Ishikawa (cell line): ENCODE data around the gene TTLL7.

Experiments
- CEBPB ChIP-seq: IDR thresholded peaks from 2 replicates; pipeline ENCODE4 v1.6.1; 2012
- CREB1 ChIP-seq: IDR thresholded peaks from 2 replicates; pipeline ENCODE4 v1.6.1; 2012; ENCODE audit warnings: low read depth
- EGR1 ChIP-seq: IDR thresholded peaks from 2 replicates; pipeline ENCODE4 v1.6.1; 2012
- EP300 ChIP-seq: IDR thresholded peaks from 2 replicates; pipeline ENCODE4 v1.6.1; 2012; ENCODE audit warnings: borderline replicate concordance
- FOXM1 ChIP-seq: IDR thresholded peaks from 2 replicates; pipeline ENCODE4 v1.6.1; 2012; ENCODE audit warnings: low read depth, borderline replicate concordance
- MAX ChIP-seq: IDR thresholded peaks from 2 replicates; pipeline ENCODE4 v1.6.1; 2012
- NFIC ChIP-seq: IDR thresholded peaks from 2 replicates; pipeline ENCODE4 v1.6.1; 2012
- RAD21 ChIP-seq: IDR thresholded peaks from 2 replicates; pipeline ENCODE4 v1.6.1; 2012; ENCODE audit warnings: low read depth
- REST ChIP-seq: IDR thresholded peaks from 2 replicates; pipeline ENCODE4 v1.6.1; 2012; ENCODE audit warnings: low read depth, mild to moderate bottlenecking
- TAF1 ChIP-seq: IDR thresholded peaks from 2 replicates; pipeline ENCODE4 v1.6.1; 2012; ENCODE audit warnings: low read depth, mild to moderate bottlenecking
- TCF12 ChIP-seq: IDR thresholded peaks from 2 replicates; pipeline ENCODE4 v1.6.1; 2012; ENCODE audit warnings: low read depth
- TEAD4 ChIP-seq: IDR thresholded peaks from 2 replicates; pipeline ENCODE4 v1.6.1; 2012
- USF1 ChIP-seq: IDR thresholded peaks from 2 replicates; pipeline ENCODE4 v1.6.1; 2012
- YY1 ChIP-seq: IDR thresholded peaks from 2 replicates; pipeline ENCODE4 v1.6.1; 2012; ENCODE audit warnings: low read depth
- ZBTB7A ChIP-seq: IDR thresholded peaks from 2 replicates; pipeline ENCODE4 v1.6.1; 2012; ENCODE audit warnings: low read depth

Gene TTLL7

DNA sequence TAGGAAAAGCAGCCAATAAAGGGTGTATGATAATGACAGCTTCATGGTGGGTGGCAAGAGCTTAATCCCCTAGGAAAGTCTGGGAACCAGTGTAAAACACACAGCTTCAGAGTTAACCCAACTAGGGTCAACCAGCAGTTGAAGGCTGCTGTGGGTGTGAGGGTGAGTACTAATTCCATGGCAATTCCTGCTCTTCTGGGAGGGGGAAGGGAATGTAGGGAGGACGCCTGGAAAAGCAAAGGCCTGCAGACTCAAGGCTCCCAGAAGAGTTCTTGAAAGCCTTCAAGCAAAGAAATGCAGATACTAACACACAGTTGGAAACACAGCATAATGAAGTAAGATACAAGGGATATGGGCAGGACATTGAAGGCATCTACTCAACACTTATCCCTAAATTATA, 28.1 kb downstream of the TTLL7 start:
- TF ChIP-seq EP300 (no peak), EGR1 (no peak), NFIC (no peak), TEAD4 (no peak), TCF12 (no peak), TAF1 (no peak), CREB1 (no peak), ZBTB7A (no peak)

- no peak for TF ChIP-seq FOXM1
- no peak for TF ChIP-seq ZBTB7A
- TF ChIP-seq TCF12 = no peak
- no peak for TF ChIP-seq EGR1
- TF ChIP-seq EP300 = no peak
- no peak for TF ChIP-seq YY1
- TF ChIP-seq REST = no peak
- TF ChIP-seq NFIC = no peak
- no peak for TF ChIP-seq USF1
- TF ChIP-seq CREB1 = no peak
Observed at GRCh38 chr1:83970114-83970513, 28.8 kb downstream of the TTLL7 start.

DNA sequence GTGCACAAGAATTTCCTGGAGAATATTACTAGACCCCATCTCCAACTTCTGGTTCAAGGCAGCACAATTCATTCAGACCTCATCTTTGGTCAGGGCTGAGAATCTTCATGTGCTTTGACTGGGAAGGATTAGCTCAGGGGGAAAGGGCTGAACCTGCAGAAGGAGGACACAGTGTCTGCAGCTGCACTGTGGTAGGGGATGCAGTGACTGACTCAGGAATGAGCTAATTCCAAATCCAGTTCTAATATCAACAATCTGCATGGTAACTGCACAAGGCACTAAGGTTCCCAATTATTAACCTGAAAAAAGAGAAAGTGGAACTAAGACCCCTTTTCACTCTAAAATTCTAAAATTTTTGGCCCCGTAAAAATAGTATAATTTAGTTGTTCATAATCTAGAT, 31.6 kb downstream of the TTLL7 start:
- no peak for TF ChIP-seq YY1
- no peak for TF ChIP-seq RAD21

- TF ChIP-seq TCF12 (no peak), TEAD4 (no peak), REST (no peak), NFIC (no peak), TAF1 (no peak), EP300 (no peak), MAX (no peak), USF1 (no peak), EGR1 (no peak), YY1 (no peak), CREB1 (no peak)
Observed at GRCh38 chr1:83964153-83964552, 34.8 kb downstream of the TTLL7 start.

GRCh38 chr1:83961571-83962295, 37.2 kb downstream of the TTLL7 start:
- TF ChIP-seq EP300 = no peak

DNA sequence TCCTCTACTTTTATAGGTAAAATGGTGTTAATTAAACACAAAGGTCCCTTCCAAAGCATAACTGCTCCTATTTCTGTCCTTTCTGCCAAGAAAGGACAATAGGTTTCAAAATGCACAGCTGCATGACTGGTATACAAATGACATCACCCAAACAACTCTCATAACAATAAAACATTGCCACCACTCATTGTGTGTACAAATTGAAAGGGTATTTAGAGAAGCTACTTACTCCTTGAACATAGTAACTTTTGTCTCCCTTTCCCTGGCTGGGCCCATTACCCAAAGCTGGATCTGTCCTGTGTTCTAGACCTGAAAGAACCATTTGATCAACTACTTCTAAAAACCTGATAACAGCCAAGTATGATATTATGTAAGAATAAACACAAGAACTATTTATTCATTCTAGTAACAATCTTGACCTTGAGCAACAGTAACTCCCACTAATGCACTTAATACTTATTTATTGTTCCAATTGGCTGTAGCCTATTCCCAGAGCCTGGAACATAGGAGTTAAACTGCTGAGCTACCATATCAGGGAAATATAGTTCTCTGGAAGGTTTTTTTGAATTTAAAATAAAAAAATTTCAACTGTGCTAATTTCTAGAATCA, 38.2 kb downstream of the TTLL7 start:
- TF ChIP-seq EP300 = no peak
- TF ChIP-seq USF1 = no peak
- TF ChIP-seq EGR1 = no peak
- TF ChIP-seq TAF1 = no peak
- no peak for TF ChIP-seq FOXM1
- no peak for TF ChIP-seq RAD21
- TF ChIP-seq CREB1 = no peak
- TF ChIP-seq REST = no peak
- no peak for TF ChIP-seq YY1
- no peak for TF ChIP-seq TEAD4
- TF ChIP-seq NFIC = no peak
- no peak for TF ChIP-seq MAX
- no peak for TF ChIP-seq ZBTB7A
- TF ChIP-seq TCF12 = no peak
- no peak for TF ChIP-seq CEBPB
